Suprapubic skin (tissue), 4 donors: ENCODE results near the gene SLC1A7.

Experiments
- EP300 ChIP-seq: sonication (generic); formaldehyde crosslinking; IDR thresholded peaks from one replicate; pipeline ENCODE4 v1.6.1; 2017; ENCODE audit warnings: antibody characterized with exemption
- POLR2A ChIP-seq, 2 donors: fragments of 450-650 bp; IDR thresholded peaks; one replicate each; pipeline ENCODE4 v1.6.1; 2017; ENCODE audit warnings: antibody characterized with exemption in 2 of 2, mild to moderate bottlenecking in 2 of 2, moderate library complexity in 2 of 2
- POLR2AphosphoS5 ChIP-seq, 3 donors: sonication (generic); formaldehyde crosslinking; IDR thresholded peaks; one replicate each; pipeline ENCODE4 v1.6.1; 2017; ENCODE audit warnings: antibody characterized with exemption in 3 of 3
- TF ChIP-seq, protein P1 (sequence below), 2 donors: fragments of 200-600 bp in 1 of 2; fragments of 450-650 bp in 1 of 2; sonication (generic) in 1 of 2; IDR thresholded peaks; one replicate each; pipeline ENCODE4 v1.5.1; 2016 to 2019; ENCODE audit warnings: antibody characterized with exemption in 2 of 2, mild to moderate bottlenecking in 1 of 2, moderate library complexity in 1 of 2

DNA sequence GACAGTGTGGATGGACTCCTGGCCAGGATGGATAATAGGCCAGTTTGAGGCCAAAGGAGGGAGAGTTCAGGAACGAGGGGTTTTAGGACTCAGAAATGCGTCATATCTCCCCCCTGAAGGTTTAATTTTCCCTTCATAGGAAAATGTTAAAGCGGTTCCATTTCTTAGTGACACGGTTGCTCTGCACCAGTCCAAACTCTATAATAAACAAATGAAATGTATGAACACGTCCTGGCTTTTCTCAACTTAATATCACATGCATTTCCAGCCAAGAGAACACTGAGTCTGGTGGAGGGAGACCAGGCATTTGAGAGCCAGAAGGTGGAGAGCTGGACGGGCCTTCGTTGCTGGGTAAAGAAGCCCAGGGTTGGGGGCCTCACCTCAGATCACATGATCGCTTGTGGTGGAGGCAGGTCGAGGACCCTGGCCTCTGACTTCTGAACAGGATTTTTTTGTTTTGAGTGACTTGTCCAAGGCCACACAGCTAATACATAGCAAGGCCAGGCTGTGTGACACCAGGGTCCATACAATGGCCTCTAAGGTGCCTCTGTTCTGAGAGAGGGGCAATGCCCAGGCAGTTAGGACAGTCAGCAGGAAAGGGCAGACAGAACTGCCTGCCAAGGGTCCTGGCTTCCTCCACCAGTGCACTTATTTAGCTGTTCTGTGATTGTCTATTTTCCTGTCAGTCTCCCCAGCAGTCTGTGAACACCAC, 11.4 kb downstream of the SLC1A7 start:
- TF ChIP-seq, protein P1, sequence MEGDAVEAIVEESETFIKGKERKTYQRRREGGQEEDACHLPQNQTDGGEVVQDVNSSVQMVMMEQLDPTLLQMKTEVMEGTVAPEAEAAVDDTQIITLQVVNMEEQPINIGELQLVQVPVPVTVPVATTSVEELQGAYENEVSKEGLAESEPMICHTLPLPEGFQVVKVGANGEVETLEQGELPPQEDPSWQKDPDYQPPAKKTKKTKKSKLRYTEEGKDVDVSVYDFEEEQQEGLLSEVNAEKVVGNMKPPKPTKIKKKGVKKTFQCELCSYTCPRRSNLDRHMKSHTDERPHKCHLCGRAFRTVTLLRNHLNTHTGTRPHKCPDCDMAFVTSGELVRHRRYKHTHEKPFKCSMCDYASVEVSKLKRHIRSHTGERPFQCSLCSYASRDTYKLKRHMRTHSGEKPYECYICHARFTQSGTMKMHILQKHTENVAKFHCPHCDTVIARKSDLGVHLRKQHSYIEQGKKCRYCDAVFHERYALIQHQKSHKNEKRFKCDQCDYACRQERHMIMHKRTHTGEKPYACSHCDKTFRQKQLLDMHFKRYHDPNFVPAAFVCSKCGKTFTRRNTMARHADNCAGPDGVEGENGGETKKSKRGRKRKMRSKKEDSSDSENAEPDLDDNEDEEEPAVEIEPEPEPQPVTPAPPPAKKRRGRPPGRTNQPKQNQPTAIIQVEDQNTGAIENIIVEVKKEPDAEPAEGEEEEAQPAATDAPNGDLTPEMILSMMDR (IDR thresholded peaks at IDR 0.05) = no peak
- TF ChIP-seq POLR2AphosphoS5 (IDR thresholded peaks at IDR 0.05) = no peak
- no peak for TF ChIP-seq POLR2A (IDR thresholded peaks at IDR 0.05)
- TF ChIP-seq EP300 = no peak
